ENCODE measurements around the gene TSC22D4.

The TSC22D4 gene

DNA sequence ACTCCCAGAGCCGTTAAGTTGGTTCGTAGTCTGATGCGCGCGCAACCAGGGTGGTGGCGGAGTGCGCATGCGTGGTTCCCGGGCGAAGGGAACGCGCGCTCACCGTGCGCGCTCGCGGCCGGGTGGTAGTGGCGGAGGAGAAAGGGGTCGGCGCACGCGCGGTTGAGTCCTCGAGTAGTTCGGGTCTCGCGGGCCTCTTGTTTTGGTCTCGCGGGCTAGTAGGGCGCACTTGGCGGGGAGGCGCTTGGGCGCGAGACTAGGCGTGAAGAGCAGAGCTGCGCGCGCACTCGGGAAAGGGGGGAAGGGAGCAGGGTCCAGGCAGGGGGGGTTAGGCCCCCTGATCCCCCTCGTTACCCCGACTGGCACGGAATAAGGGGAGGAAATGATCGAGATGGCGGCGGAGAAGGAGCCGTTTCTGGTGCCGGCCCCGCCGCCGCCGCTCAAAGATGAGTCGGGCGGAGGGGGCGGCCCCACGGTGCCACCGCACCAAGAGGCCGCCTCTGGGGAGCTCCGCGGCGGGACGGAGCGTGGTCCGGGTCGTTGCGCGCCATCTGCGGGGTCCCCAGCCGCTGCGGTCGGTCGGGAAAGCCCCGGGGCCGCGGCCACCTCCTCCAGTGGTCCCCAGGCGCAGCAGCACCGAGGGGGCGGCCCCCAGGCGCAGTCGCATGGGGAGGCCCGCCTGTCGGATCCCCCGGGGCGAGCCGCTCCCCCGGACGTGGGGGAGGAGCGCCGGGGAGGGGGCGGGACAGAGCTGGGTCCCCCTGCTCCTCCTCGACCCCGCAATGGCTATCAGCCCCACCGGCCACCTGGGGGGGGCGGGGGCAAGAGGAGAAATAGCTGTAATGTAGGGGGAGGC lies 49.1 kb downstream of the TSC22D4 start, which contains the start of gene MEPCE (continued):
- TF ChIP-seq, protein P1, sequence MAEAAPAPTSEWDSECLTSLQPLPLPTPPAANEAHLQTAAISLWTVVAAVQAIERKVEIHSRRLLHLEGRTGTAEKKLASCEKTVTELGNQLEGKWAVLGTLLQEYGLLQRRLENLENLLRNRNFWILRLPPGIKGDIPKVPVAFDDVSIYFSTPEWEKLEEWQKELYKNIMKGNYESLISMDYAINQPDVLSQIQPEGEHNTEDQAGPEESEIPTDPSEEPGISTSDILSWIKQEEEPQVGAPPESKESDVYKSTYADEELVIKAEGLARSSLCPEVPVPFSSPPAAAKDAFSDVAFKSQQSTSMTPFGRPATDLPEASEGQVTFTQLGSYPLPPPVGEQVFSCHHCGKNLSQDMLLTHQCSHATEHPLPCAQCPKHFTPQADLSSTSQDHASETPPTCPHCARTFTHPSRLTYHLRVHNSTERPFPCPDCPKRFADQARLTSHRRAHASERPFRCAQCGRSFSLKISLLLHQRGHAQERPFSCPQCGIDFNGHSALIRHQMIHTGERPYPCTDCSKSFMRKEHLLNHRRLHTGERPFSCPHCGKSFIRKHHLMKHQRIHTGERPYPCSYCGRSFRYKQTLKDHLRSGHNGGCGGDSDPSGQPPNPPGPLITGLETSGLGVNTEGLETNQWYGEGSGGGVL (tag by site-specific recombination; IDR thresholded peaks at IDR 0.05): peak; percentile 80
- no peak for TF ChIP-seq ZNF48 (tag by site-specific recombination; IDR thresholded peaks at IDR 0.05)
- peak; percentile 81 for TF ChIP-seq ZBTB10 (tag by site-specific recombination; IDR thresholded peaks at IDR 0.05)
- TF ChIP-seq ZFHX2 (tag by site-specific recombination; conservative IDR thresholded peaks at IDR 0.05): peak; percentile 77
- no peak for TF ChIP-seq ZBTB21 (tag by site-specific recombination; IDR thresholded peaks at IDR 0.05)
- peak; percentile 72 for TF ChIP-seq ZIC2 (tag by site-specific recombination; IDR thresholded peaks at IDR 0.05)
- TF ChIP-seq, protein P2, sequence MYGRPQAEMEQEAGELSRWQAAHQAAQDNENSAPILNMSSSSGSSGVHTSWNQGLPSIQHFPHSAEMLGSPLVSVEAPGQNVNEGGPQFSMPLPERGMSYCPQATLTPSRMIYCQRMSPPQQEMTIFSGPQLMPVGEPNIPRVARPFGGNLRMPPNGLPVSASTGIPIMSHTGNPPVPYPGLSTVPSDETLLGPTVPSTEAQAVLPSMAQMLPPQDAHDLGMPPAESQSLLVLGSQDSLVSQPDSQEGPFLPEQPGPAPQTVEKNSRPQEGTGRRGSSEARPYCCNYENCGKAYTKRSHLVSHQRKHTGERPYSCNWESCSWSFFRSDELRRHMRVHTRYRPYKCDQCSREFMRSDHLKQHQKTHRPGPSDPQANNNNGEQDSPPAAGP (tag by site-specific recombination; IDR thresholded peaks at IDR 0.05): peak; percentile 61; the same call in 1 of the 2 replicates
- TF ChIP-seq, protein P3, sequence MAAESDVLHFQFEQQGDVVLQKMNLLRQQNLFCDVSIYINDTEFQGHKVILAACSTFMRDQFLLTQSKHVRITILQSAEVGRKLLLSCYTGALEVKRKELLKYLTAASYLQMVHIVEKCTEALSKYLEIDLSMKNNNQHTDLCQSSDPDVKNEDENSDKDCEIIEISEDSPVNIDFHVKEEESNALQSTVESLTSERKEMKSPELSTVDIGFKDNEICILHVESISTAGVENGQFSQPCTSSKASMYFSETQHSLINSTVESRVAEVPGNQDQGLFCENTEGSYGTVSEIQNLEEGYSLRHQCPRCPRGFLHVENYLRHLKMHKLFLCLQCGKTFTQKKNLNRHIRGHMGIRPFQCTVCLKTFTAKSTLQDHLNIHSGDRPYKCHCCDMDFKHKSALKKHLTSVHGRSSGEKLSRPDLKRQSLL (tag by site-specific recombination; IDR thresholded peaks at IDR 0.05): 0 out of 2 replicates have a peak, but pooled peaks have one; percentile 22
- TF ChIP-seq YY2 (tag by site-specific recombination; IDR thresholded peaks at IDR 0.05): no peak
- TF ChIP-seq, protein P4, sequence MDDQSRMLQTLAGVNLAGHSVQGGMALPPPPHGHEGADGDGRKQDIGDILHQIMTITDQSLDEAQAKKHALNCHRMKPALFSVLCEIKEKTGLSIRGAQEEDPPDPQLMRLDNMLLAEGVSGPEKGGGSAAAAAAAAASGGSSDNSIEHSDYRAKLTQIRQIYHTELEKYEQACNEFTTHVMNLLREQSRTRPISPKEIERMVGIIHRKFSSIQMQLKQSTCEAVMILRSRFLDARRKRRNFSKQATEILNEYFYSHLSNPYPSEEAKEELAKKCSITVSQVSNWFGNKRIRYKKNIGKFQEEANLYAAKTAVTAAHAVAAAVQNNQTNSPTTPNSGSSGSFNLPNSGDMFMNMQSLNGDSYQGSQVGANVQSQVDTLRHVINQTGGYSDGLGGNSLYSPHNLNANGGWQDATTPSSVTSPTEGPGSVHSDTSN (CRISPR knock-in tag; IDR thresholded peaks at IDR 0.05): 0 out of 2 replicates have a peak, but pooled peaks have one; percentile 2
- peak; percentile 89 for TF ChIP-seq ZNF223 (tag by site-specific recombination; IDR thresholded peaks at IDR 0.05)
- peak; percentile 33; the same call in 1 of the 2 replicates for TF ChIP-seq ZBTB20 (tag by site-specific recombination; IDR thresholded peaks at IDR 0.05)
- 0 out of 2 replicates have a peak, but pooled peaks have one; percentile 7 for TF ChIP-seq ZNF585B (tag by site-specific recombination; IDR thresholded peaks at IDR 0.05)
- TF ChIP-seq, protein P5, sequence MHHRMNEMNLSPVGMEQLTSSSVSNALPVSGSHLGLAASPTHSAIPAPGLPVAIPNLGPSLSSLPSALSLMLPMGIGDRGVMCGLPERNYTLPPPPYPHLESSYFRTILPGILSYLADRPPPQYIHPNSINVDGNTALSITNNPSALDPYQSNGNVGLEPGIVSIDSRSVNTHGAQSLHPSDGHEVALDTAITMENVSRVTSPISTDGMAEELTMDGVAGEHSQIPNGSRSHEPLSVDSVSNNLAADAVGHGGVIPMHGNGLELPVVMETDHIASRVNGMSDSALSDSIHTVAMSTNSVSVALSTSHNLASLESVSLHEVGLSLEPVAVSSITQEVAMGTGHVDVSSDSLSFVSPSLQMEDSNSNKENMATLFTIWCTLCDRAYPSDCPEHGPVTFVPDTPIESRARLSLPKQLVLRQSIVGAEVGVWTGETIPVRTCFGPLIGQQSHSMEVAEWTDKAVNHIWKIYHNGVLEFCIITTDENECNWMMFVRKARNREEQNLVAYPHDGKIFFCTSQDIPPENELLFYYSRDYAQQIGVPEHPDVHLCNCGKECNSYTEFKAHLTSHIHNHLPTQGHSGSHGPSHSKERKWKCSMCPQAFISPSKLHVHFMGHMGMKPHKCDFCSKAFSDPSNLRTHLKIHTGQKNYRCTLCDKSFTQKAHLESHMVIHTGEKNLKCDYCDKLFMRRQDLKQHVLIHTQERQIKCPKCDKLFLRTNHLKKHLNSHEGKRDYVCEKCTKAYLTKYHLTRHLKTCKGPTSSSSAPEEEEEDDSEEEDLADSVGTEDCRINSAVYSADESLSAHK (tag by site-specific recombination; IDR thresholded peaks at IDR 0.05): no peak
- peak; percentile 82 for TF ChIP-seq KLF10 (tag by site-specific recombination; IDR thresholded peaks at IDR 0.05)
- peak; percentile 51; the same call in 1 of the 2 replicates for TF ChIP-seq ZNF341 (tag by site-specific recombination; IDR thresholded peaks at IDR 0.05; ENCODE audit: low read depth)
- peak; percentile 72 for TF ChIP-seq SP2 (tag by site-specific recombination; IDR thresholded peaks at IDR 0.05)
- no peak; the same call in 1 of the 2 replicates for TF ChIP-seq ZBTB17 (tag by site-specific recombination; IDR thresholded peaks at IDR 0.05)
- peak; percentile 91 for TF ChIP-seq ZNF423 (tag by site-specific recombination; IDR thresholded peaks at IDR 0.05)
- 0 out of 2 replicates have a peak, but pooled peaks have one; percentile 23 for TF ChIP-seq YY1 (tag by site-specific recombination; IDR thresholded peaks at IDR 0.05)
- TF ChIP-seq ZNF843 (tag by site-specific recombination; IDR thresholded peaks at IDR 0.05): peak; percentile 8; the same call in 1 of the 2 replicates
- no peak for TF ChIP-seq ZNF555 (tag by site-specific recombination; conservative IDR thresholded peaks at IDR 0.05)
- TF ChIP-seq KLF9 (tag by site-specific recombination; IDR thresholded peaks at IDR 0.05; ENCODE audit: low read depth): peak; percentile 75
- peak; percentile 58; the same call in 1 of the 2 replicates for TF ChIP-seq ZNF561 (tag by site-specific recombination; IDR thresholded peaks at IDR 0.05; ENCODE audit: borderline replicate concordance)
- 0 out of 2 replicates have a peak, but pooled peaks have one; percentile 11 for TF ChIP-seq ZEB2 (tag by site-specific recombination; IDR thresholded peaks at IDR 0.05)
- TF ChIP-seq ZNF600 (tag by site-specific recombination; IDR thresholded peaks at IDR 0.05): no peak; the same call in 1 of the 2 replicates
- no peak; the same call in 1 of the 2 replicates for TF ChIP-seq ZNF366 (tag by site-specific recombination; conservative IDR thresholded peaks at IDR 0.05)
- TF ChIP-seq ZNF621 (tag by site-specific recombination; IDR thresholded peaks at IDR 0.05): no peak
- TF ChIP-seq ZNF324 (tag by site-specific recombination; IDR thresholded peaks at IDR 0.05): 0 out of 2 replicates have a peak, but pooled peaks have one; percentile 12
